ENCODE measurements around the gene ODF4.
A peak's percentile ranks its signal among the peaks of the same experiment; 100 is the strongest.
"Not testable (repeated sequence)": the region's sequence is repeated elsewhere in the genome, so short reads cannot be mapped to it uniquely, and the experiment has no call there.

ODF4 gene

GRCh38 chr17:8368193-8368592, 28.6 kb downstream of the ODF4 start:
- no peak for TF ChIP-seq POLR2A (IDR thresholded peaks at IDR 0.05; ENCODE audit: low read length)
- TF ChIP-seq GATA1 (IDR thresholded peaks at IDR 0.05; ENCODE audit: low read depth, low read length) = no peak
- no peak for DNase-seq

DNA sequence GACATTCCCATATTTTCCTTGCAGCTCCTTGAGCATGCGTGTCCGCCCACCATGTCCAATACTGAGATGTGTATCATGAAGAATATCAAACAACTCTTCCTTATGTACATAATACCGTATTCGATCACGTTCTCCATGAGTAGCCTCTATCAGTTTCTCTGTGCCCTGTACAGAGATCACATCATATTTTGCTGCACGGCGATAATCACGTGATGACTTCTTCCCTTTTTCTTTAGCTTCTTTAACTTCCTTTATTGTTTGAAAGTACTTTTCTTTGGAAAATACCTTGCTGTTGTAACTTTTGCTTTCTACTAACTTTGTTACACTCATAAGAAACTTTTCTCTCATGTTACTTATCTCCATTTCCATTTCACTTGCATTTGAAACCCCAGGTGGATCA, 30.3 kb downstream of the ODF4 start:
- DNase-seq = no peak
- no peak for TF ChIP-seq GATA1 (IDR thresholded peaks at IDR 0.05; ENCODE audit: low read depth, low read length)
- no peak for TF ChIP-seq POLR2A (IDR thresholded peaks at IDR 0.05; ENCODE audit: low read length)

DNA sequence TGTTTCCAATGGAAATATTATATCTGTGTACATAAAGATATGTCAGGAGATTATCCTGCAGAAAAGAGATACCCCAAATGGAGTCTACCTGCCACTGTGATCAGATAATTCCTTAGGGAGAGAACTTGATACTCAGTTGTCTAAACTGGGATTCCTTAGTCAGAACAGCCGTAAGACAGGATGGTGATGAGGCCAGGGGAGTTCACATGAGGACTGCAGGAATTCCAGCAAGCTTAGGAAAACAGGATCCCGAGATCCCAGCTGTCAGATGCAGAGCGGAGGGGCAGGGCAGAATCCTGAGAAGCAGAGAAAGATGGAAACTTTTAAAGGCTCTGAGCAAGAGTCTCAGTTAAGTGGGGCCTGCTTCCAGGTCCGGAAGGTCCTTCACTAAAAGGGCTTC, 32.1 kb downstream of the ODF4 start:
- TF ChIP-seq GATA1 (IDR thresholded peaks at IDR 0.05; ENCODE audit: low read depth, low read length) (no peak), POLR2A (IDR thresholded peaks at IDR 0.05; ENCODE audit: low read length) (no peak)
- DNase-seq = no peak

DNA sequence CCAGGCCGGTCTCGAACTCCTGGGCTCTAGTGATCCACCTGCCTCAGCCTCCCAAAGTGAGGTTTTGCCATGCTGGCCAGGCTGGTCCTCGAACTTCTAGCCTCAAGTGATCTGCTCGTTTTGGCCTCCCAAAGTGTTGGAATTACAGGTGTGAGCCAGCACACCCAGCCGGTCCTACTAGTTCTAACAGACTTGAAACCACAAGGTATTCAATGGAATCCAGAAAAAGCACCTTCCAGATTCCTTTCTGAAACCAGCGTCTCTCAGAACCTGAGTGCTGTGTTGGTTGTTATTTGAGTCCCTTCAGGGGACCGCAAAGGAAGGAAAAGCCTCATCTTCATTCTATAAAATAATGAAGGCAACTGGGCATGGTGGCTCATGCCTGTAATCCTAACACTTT, 32.8 kb downstream of the ODF4 start:
- TF ChIP-seq GATA1 (IDR thresholded peaks at IDR 0.05; ENCODE audit: low read depth, low read length) (no peak), POLR2A (IDR thresholded peaks at IDR 0.05; ENCODE audit: low read length) (no peak)
- no peak for DNase-seq

GRCh38 chr17:8373856-8374255, 34.2 kb downstream of the ODF4 start:
- not testable (repeated sequence) for DNase-seq

DNA sequence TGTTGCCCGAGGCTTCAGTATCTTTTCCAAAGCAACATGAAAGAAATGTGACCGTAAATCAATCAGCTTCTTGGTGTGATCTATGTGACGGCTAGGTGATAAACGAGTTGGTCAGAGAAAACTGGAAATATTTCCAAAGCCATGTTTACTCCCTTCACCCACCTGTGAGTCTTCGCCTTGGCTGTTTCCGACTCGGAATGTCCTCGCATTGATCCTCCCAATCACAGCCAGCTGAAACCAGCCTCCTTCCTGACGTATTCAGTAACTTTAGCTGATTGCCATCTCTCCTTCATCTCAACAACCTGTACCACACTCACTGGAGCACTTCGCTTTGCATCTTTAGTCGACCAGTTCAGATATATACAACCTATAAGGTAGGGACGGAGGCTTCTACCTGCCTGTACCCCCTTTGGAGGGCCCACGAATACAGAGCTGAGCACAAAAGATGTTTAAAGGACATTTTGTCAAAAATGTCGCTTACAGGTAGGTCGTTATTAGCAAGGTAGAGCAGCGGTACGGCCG, 36.2 kb downstream of the ODF4 start:
- DNase-seq = no peak
- TF ChIP-seq GATA1 (IDR thresholded peaks at IDR 0.05; ENCODE audit: low read depth, low read length) (no peak), POLR2A (IDR thresholded peaks at IDR 0.05; ENCODE audit: low read length) (no peak)

GRCh38 chr17:8376271-8377067, 36.8 kb downstream of the ODF4 start, which contains the start of gene KRABD2:
Gene KRABD2 (minus strand): TSS chr17:8376704.
- peak; percentile 89 to 91 for DNase-seq
- TF ChIP-seq POLR2A (IDR thresholded peaks at IDR 0.05; ENCODE audit: low read length) (peak; percentile 73), GATA1 (IDR thresholded peaks at IDR 0.05; ENCODE audit: low read depth, low read length) (no peak)

DNA sequence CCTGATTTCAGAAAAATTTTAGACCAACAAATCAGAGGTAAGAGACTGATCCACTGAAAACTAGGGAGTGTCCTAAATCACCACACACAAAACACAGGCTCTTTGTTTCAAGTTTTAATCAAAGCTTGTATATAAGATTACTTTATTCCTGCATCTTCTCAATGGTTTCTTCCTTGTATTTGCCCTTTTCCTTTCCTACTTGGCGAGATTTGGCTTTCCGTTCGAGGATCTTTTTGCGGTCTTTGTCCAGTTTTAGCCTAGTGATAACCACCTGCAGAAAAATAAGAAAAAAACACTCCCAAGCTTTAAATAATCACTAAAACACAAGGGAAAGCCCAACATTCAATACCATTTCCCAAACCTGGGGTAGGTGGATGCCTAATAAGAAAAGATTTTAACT, 37.8 kb downstream of the ODF4 start:
- TF ChIP-seq POLR2A (IDR thresholded peaks at IDR 0.05; ENCODE audit: low read length) (no peak), GATA1 (IDR thresholded peaks at IDR 0.05; ENCODE audit: low read depth, low read length) (no peak)
- no peak for DNase-seq

DNA sequence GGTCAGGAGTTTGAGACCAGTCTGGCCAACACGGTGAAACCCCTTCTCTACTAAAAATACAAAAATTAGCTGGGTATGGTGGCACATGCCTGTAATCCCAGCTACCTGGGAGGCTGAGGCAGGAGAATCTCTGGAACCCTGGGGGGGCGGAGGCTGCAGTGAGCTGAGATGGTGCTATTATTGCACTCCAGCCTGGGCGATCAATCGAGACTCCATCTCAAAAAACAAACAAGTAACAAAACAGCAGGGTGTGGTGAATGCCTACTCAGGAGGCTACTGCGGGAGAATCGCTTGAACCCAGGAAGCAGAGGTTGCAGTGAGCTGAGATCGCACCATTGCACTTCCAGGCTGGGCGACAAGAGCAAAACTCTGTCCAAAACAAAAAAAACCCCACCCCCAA, 38.5 kb downstream of the ODF4 start:
- DNase-seq = not testable (repeated sequence)

- DNase-seq = no peak
- no peak for TF ChIP-seq POLR2A (IDR thresholded peaks at IDR 0.05; ENCODE audit: low read length)
- TF ChIP-seq GATA1 (IDR thresholded peaks at IDR 0.05; ENCODE audit: low read depth, low read length) = no peak
Observed at GRCh38 chr17:8380049-8380448, 40.4 kb downstream of the ODF4 start.

- no peak for TF ChIP-seq POLR2A (IDR thresholded peaks at IDR 0.05; ENCODE audit: low read length)
- no peak for TF ChIP-seq GATA1 (IDR thresholded peaks at IDR 0.05; ENCODE audit: low read depth, low read length)
- peak; percentile 62 to 67 for DNase-seq
Observed at GRCh38 chr17:8382052-8382879, 42.6 kb downstream of the ODF4 start.

- DNase-seq = no peak
- TF ChIP-seq GATA1 (IDR thresholded peaks at IDR 0.05; ENCODE audit: low read depth, low read length) (no peak), POLR2A (IDR thresholded peaks at IDR 0.05; ENCODE audit: low read length) (no peak)
Observed at GRCh38 chr17:8382880-8383142, 43.2 kb downstream of the ODF4 start.

DNA sequence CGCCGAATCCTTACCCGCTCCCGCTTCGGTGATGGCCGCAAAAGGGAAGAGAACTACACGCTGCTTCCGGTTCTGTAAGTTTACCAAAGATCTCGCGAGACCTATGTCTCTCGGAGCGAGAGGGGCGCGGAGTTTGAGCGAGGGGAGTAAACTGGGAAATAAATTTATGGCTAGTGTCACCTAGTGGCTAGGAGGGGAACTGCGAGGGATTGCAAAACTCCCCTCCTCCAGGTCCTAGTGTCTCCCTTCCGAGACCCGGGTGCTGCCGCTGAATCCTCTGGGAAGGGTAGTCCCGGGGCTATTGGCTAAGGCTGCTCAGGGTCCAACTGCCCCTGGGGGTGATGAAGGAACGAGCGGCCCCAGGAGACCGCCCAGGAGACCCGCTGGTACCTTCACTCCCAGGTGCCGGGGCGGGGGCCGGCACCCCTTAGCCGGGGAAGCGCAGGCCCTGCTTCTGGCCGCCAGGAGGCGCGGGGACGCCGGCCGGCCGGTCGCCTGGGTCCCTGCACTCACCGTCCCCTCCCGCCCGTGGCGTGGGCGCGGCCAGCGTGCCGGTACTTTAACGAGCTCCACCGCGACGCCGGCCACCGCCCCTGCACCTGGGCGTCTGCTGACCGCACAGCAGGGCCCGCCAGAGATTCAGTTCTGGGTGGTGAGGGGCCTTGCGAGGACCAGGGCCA, 43.6 kb downstream of the ODF4 start, which contains the start of gene RPL26:
RPL26 (minus strand) TSS at position 51 of the 680 bp plus-strand sequence. CDS start 883 bp downstream, outside the sequence.
- TF ChIP-seq GATA1 (IDR thresholded peaks at IDR 0.05; ENCODE audit: low read depth, low read length) = no peak
- TF ChIP-seq POLR2A (IDR thresholded peaks at IDR 0.05; ENCODE audit: low read length) = peak; percentile 91
- peak; percentile 98 for DNase-seq

DNA sequence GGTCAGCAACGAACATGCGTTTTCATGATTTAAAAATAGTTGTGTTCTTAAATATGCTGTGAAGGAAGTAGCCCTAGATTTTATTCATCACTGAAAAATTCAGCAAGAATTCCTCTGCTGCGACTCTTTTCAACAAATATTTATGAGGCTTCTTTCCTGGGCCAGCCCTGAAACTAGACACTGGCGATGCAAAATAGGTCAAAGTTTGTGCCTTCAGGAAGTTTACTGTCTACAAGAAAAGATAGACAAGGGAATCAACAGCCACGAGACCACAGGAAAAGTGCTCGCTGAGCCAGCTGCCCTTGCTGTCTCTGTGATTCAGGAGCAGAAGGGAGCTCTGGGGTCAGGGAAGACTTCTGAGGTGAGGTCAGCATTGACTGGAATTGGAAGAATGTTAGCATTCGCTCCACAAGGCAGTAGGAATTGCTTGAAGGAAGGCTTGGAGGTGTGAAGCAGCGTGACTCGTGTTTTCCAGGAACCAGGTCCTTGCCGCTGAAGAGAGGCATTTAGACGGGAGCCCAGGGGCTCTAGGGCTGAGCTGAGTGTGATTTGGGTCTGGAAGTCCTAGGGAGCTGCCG, 45.2 kb downstream of the ODF4 start:
- no peak for TF ChIP-seq POLR2A (IDR thresholded peaks at IDR 0.05; ENCODE audit: low read length)
- no peak for TF ChIP-seq GATA1 (IDR thresholded peaks at IDR 0.05; ENCODE audit: low read depth, low read length)
- no peak for DNase-seq
